Endothelial cell (in vitro differentiated cells): ENCODE measurements around the gene ANKRD33B. TPM values are rescaled to one million over a fixed set of nuclear protein-coding genes. Genes with fewer than 3 reads are reported as not detected.

Source experiments
- DNase-seq: peaks from one replicate; pipeline ENCODE4 v3.0.0; 2021; ENCODE audit warnings: low spot score
- H3K27ac Mint-ChIP-seq: one replicate; pipeline ENCODE4 v1.8.0; 2021; ENCODE audit warnings: mixed read lengths, inconsistent platforms; ENCODE audit not compliant: unreplicated experiment
- H3K27me3 Mint-ChIP-seq: one replicate; pipeline ENCODE4 v1.8.0; 2021; ENCODE audit warnings: mild to moderate bottlenecking, moderate library complexity, mixed read lengths, inconsistent platforms; ENCODE audit not compliant: unreplicated experiment
- H3K36me3 Mint-ChIP-seq: one replicate; pipeline ENCODE4 v1.8.0; 2021; ENCODE audit warnings: mild to moderate bottlenecking, low read depth, mixed read lengths, inconsistent platforms; ENCODE audit not compliant: unreplicated experiment
- H3K4me1 Mint-ChIP-seq: one replicate; pipeline ENCODE4 v1.8.0; 2021; ENCODE audit warnings: mild to moderate bottlenecking, mixed read lengths, inconsistent platforms; ENCODE audit not compliant: unreplicated experiment
- H3K4me3 Mint-ChIP-seq: one replicate; pipeline ENCODE4 v1.8.0; 2021; ENCODE audit warnings: mild to moderate bottlenecking, mixed read lengths, inconsistent platforms; ENCODE audit not compliant: unreplicated experiment
- H3K9me3 Mint-ChIP-seq: one replicate; pipeline ENCODE4 v1.8.0; 2021; ENCODE audit warnings: mixed read lengths, inconsistent platforms; ENCODE audit not compliant: unreplicated experiment
- CTCF ChIP-seq: fragments of 200-600 bp; sonication (generic); IDR thresholded peaks from one replicate; pipeline ENCODE4 v1.5.0; 2021; ENCODE audit warnings: antibody characterized with exemption; ENCODE audit not compliant: unreplicated experiment
- total RNA-seq: library from RNA; stranded (reverse); fragmentation: NEBNext Ultra II Directional; extraction: Animal tissue kit (Norgen Biotek cat#: 25700); gene quantifications from one replicate; pipeline ENCODE4 v1.2.1, GENCODE V29; 2021; ENCODE audit not compliant: unreplicated experiment

The ANKRD33B gene
- total RNA-seq, 1 donor from 2014 or later, result 7.0 TPM

- Mint-ChIP-seq H3K27ac (no peak overlapping the region), H3K9me3 (no peaks in the 10 kb centered on the region), H3K4me1 (no peaks in the 10 kb centered on the region), H3K4me3 (no peak overlapping the region), H3K36me3 (no peaks in the 10 kb centered on the region), H3K27me3 (peaks cover 9% of the 10 kb centered on the region)
- TF ChIP-seq CTCF, result no peak
- DNase-seq, result no peak
Observed at GRCh38 chr5:10553476-10553875, 10.4 kb upstream of the ANKRD33B start.

GRCh38 chr5:10555277-10555684, 8.6 kb upstream of the ANKRD33B start:
- DNase-seq, result no peak
- Mint-ChIP-seq H3K27me3 (peaks cover 4% of the 10 kb centered on the region), H3K9me3 (no peaks in the 10 kb centered on the region), H3K36me3 (no peaks in the 10 kb centered on the region), H3K4me3 (no peak overlapping the region), H3K27ac (no peak overlapping the region), H3K4me1 (no peaks in the 10 kb centered on the region)
- TF ChIP-seq CTCF, result no peak

- Mint-ChIP-seq H3K4me1 (no peaks in the 10 kb centered on the region), H3K4me3 (no peak overlapping the region), H3K27ac (no peak overlapping the region), H3K9me3 (no peaks in the 10 kb centered on the region), H3K27me3 (peaks cover 6% of the 10 kb centered on the region), H3K36me3 (no peaks in the 10 kb centered on the region)
- TF ChIP-seq CTCF, result no peak
- DNase-seq, result no peak
Observed at GRCh38 chr5:10556289-10556807, 7.5 kb upstream of the ANKRD33B start.

- H3K9me3 Mint-ChIP-seq, result no peaks in the 10 kb centered on the region
- H3K4me3 Mint-ChIP-seq, result no peak overlapping the region
- no peak overlapping the region for H3K27ac Mint-ChIP-seq
- peaks cover 7% of the 10 kb centered on the region for H3K27me3 Mint-ChIP-seq
- no peaks in the 10 kb centered on the region for H3K4me1 Mint-ChIP-seq
- DNase-seq, result no peak
- no peak for TF ChIP-seq CTCF
- H3K36me3 Mint-ChIP-seq, result no peaks in the 10 kb centered on the region
Observed at GRCh38 chr5:10556893-10557746, 6.8 kb upstream of the ANKRD33B start.

GRCh38 chr5:10559151-10559550, 4.7 kb upstream of the ANKRD33B start:
- no peaks in the 10 kb centered on the region for H3K9me3 Mint-ChIP-seq
- H3K4me1 Mint-ChIP-seq, result no peaks in the 10 kb centered on the region
- no peaks in the 10 kb centered on the region for H3K36me3 Mint-ChIP-seq
- peaks cover 10% of the 10 kb centered on the region for H3K27me3 Mint-ChIP-seq
- DNase-seq, result no peak
- no peak overlapping the region for H3K4me3 Mint-ChIP-seq
- TF ChIP-seq CTCF, result no peak
- no peak overlapping the region for H3K27ac Mint-ChIP-seq
